Dedifferentiated amniotic fluid mesenchymal stem cell (primary cell): ENCODE measurements around the gene CYP1A2.
"Not testable (repeated sequence)": the region's sequence is repeated elsewhere in the genome, so short reads cannot be mapped to it uniquely, and the experiment has no call there.

ENCODE experiments used
- DNase-seq: peaks from one replicate; pipeline ENCODE4 v3.0.0-alpha.2; 2016; ENCODE audit errors: extremely low spot score

Gene CYP1A2

DNA sequence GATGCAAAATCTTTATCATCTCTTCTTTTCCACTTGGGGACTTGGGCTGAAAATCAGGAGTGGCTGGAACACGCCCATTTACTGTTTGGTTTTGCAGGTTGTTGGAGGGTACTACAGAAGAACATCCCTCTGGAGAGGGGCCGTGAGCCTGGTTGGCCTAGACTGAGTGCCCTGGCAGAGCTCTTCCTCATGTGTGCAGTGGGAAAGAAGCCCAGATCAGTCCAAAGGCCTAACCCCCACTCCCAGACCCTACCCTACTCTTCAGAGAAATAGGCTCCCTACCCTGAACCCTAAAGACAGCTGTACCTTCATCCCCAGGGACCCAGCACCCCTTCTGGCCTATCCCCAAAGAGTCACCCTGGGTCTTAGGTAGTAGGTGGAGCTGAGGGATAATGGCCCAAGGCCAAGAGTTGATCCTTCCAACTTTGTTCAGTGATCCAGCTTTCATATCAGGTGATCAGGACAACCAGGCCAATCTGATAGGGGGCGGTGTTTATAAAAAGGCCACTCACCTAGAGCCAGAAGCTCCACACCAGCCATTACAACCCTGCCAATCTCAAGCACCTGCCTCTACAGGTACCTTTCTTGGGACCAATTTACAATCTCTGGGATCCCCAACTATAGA is at the start of gene CYP1A2:
TSS of gene CYP1A2 (plus strand) at position 524 of the 625 bp plus-strand sequence. CDS start 894 bp downstream, outside the sequence.
- no peak for DNase-seq

GRCh38 chr15:74709011-74709410 is 39.6 kb upstream of the CYP1A2 start:
- no peak for DNase-seq

DNA sequence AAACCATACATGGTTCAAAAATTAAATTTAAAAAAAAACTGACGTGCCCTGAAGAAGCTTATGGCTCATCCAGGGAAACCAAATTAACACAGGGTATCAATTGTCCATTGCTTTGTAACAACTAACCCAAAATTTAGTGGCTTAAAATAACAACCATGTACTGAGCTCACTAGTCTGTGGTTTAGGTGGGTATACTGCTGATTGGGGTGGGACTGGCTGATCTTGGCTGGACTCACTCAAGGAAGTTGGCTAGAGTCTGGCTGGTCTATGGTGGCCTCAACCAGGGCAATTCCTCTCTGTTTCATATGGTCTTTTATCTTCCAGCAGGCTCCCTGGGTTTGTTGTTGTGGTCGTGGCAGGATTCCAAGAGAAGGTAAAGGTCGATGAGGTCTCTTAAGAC is 38.8 kb upstream of the CYP1A2 start:
- peak; percentile 5 for DNase-seq

DNA sequence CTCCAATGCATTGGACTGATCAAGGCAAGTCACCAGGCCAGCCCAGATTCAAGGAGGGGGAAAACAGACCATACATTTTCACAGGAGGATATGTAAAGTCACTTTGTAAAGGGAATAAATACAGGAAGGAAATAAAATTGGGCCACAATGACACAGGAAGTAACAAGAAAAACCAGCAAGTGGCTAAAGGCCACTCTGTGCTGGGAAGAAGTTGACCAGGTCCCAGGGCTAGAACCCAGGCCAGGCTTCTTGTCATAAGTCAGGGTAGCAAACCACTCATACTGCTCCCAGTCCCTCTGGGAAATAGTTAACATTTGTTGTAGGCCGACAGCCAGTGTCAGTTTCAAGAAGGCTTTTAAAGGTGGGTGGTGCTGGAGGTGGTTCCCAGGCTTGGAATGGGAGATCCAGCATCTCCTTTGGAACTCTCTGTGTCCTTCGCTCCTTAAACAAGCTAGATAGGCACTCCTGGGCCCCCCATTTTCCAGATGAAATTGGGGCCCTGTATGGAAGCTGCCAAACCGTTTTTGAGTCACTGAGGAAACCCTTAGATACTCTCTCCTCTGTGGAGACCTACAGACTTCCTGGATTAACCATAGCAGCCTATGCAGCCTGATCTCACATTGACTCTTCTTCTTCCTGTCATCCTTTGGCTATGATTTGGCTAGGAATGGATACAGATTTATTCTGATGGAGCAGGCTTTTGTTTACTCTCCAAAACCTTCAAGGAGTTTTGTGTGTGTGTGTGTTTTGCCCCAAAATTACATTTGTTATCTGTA is 38.1 kb upstream of the CYP1A2 start:
- DNase-seq = peak; percentile 13

- DNase-seq = peak; percentile 8
These were observed 36.3 kb upstream of the CYP1A2 start for GRCh38 chr15:74712311-74712710.

- no peak for DNase-seq
These were observed 32.0 kb upstream of the CYP1A2 start for GRCh38 chr15:74716651-74717050.

- DNase-seq = no peak
These were observed 26.1 kb upstream of the CYP1A2 start for GRCh38 chr15:74722591-74722990.

- DNase-seq = no peak
These were observed 25.5 kb upstream of the CYP1A2 start for GRCh38 chr15:74723187-74723586.

DNA sequence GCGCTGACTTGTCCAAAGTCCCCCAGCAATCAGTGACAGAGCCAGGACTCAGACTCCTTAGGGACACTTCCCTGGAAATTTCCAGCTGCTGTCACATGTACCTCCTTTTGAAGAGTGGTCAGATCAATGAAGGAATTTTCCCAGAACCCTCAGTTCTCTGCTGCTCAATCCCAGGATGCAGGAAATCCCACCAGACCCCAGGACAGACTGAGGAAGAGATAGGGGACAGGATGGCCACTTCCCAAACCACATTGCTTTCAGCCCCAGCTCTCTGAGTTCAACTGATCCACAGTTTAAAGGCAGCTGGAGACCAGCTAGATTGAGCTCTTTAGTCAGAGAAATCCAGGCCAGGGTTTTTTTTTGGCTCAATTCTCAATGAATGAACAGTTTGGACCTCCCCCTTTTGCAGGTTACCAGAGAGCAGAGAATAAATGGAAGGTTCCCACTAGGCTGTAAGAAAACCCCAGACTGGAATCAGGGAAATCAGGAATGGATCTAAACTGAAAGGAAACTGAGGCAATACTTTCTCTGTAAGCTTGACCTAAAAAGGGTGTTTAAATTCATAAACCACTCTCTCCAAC is 24.8 kb upstream of the CYP1A2 start:
- peak; percentile 58 for DNase-seq

GRCh38 chr15:74724570-74725224 is 23.9 kb upstream of the CYP1A2 start:
- no peak for DNase-seq

DNA sequence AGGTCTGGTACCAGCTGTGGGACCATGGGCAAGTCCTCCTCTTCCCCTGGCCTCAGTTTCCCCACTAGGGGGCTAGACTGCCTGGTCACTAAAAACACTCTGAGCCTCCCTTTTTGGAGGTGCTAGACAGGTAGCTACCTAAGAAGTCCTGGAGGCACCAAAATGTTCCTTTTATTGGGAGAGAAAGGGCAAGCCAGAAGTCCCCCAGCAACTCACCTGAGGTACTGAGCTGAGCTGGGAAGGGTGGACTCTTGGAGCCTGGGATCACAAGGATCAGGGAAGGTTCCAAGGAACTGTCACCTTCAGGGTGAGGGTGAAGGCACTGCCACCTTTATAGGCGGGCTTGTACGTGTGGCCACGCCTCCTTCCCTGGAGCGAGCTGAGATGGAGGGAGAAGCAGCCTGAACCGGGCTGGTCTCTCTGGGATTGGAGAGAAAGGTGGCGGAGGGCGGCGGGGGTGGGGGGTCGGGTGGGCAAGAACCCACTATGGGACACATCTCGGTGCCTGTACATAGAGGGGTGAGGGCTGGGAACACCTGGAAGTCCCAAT is 23.3 kb upstream of the CYP1A2 start, which contains the start of gene CYP1A1:
TSS of gene CYP1A1 (minus strand) at position 304 of the 550 bp plus-strand sequence. CDS start 2,431 bp downstream, outside the sequence.
- DNase-seq = no peak

DNA sequence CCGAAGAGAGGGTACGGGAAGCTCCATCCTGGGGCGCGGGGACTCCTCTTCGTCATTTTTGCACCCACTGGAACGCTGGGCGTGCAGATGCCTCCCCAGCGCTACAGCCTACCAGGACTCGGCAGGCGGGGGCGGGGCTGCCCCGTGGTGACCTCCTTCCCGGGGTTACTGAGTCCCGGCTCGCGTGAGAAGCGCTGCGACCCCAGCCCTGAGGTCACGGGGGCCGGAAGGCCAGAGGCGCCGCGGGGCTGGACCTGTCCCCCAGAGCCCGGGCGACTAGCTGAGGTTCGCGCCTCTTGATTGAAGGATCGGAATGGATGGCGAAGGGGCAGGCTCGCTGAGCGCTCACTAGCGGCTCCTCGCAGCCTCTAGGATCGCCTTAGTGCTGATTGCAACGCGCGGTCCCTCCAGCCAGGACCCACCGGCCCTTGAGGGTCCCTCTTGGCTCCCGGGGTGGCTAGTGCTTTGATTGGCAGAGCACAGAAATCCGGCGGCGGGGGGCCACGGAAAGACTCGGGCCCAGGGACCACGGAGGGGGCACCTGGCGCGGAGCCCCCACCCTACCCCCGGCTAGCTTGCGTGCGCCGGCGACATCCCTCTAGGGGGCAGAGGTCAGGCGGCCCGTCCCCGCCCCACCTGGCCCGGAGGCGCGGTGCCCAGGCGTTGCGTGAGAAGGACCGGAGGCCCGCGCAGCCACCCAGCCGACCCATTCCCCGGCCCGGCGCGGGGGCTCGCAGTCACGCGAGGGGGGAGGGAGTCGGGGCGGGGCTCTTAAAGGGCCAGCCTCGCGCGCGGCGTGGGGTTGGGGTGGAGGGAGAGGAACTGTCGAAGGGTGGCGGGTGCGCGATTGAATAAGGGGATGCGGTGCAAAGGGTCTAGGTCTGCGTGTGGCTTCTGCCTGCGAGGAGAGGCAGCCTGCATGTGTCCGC is 22.5 kb upstream of the CYP1A2 start:
- DNase-seq = no peak

DNA sequence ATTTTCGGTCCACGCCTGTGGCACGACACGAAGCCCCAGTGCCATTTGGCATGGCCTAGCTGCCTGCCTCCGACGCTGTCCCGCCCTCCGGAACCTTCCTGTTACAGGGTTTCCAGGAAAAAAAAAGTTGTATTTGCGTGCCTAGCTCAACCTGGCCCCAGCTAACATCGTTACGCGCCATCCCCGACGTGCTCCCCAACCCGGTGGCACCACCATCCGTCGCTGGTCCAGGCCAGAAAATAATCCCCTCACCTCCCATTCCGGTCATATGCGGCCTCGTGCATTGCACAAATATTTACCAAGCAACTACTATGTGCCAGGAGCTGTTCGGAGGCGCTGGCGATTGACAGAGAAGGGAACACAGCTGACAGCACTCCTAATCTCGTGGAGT is 21.9 kb upstream of the CYP1A2 start:
- no peak for DNase-seq

DNA sequence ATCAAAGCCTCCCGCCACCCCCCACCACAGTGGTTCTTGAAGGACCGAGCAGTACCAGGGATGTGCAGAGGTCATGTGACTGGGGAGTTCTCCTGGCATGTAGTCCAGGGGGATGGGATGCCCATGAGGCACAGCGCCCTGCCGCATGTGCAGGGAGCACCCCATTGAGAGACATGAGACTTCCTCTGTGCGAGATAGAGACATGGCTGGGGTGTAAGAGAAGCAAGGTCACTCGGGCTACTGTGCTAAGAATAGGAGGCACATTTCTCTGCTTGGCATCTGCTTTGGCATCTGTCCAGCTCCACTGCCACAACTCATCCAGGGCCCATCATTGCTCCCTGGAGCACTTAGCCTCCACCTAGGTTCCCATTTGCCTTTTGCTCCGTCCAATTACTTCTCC is 20.9 kb upstream of the CYP1A2 start:
- no peak for DNase-seq

DNA sequence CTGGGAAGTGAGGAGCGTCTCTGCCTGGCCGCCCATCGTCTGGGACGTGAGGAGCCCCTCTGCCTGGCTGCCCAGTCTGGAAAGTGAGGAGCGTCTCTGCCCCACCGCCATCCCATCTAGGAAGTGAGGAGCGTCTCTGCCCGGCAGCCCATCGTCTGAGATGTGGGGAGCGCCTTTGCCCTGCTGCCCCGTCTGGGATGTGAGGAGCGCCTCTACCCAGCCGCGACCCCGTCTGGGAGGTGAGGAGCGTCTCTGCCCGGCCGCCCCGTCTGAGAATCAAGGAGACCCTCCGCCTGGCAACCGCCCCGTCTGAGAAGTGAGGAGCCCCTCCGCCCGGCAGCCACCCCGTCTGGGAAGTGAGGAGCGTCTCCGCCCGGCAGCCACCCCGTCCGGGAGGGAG is 19.9 kb upstream of the CYP1A2 start:
- not testable (repeated sequence) for DNase-seq

GRCh38 chr15:74729372-74729771 is 19.3 kb upstream of the CYP1A2 start:
- not testable (repeated sequence) for DNase-seq

GRCh38 chr15:74730619-74731316 is 17.9 kb upstream of the CYP1A2 start:
- no peak for DNase-seq

- DNase-seq = no peak
These were observed 15.8 kb upstream of the CYP1A2 start for GRCh38 chr15:74732846-74733245.

- no peak for DNase-seq
These were observed 15.4 kb upstream of the CYP1A2 start for GRCh38 chr15:74733269-74733668.

- DNase-seq = no peak
These were observed 13.3 kb upstream of the CYP1A2 start for GRCh38 chr15:74735305-74735704.
